GM12878 (cell line): ENCODE measurements around the gene COX6A1. TPM values are rescaled to one million over a fixed set of nuclear protein-coding genes. Genes with fewer than 3 reads are reported as not detected.

Source experiments
- CBFB ChIP-seq: IDR thresholded peaks from 2 replicates; pipeline ENCODE4 v1.6.1; 2016; ENCODE audit warnings: antibody characterized with exemption, low read depth
- EP300 ChIP-seq, 2 experiments: fragments of 150-350 bp in 1 of 2; IDR thresholded peaks; 2 replicates each; pipeline ENCODE4 v1.6.1; 2011 to 2012; ENCODE audit warnings: low read depth in 2 of 2, low read length in 2 of 2, borderline replicate concordance in 1 of 2, improper control_type of control experiment in 1 of 2, inconsistent platforms in 1 of 2; ENCODE audit not compliant: control insufficient read depth in 1 of 2
- MEF2A ChIP-seq: IDR thresholded peaks from 2 replicates; pipeline ENCODE4 v1.6.1; 2011; ENCODE audit warnings: low read depth, mild to moderate bottlenecking, low read length, moderate library complexity; ENCODE audit not compliant: insufficient read depth
- MEF2B ChIP-seq: fragments of 450-650 bp; IDR thresholded peaks from 2 replicates; pipeline ENCODE4 v1.6.1; 2018; ENCODE audit warnings: mild to moderate bottlenecking, moderate library complexity; ENCODE audit not compliant: partially characterized antibody, poor library complexity, severe bottlenecking
- POU2F2 ChIP-seq: IDR thresholded peaks from 3 replicates; pipeline ENCODE4 v1.6.1; 2011; ENCODE audit warnings: low read depth, mild to moderate bottlenecking, low read length, borderline replicate concordance
- SREBF2 ChIP-seq: IDR thresholded peaks from 2 replicates; pipeline ENCODE4 v1.6.1; 2012; ENCODE audit warnings: mild to moderate bottlenecking, low read length
- ZNF622 ChIP-seq: fragments of 450-650 bp; IDR thresholded peaks from 2 replicates; pipeline ENCODE4 v1.6.1; 2017; ENCODE audit warnings: mild to moderate bottlenecking, inconsistent platforms
- polyA plus RNA-seq, 11 experiments: library from polyadenylated mRNA; depleted of rRNA in 4 of 11; unstranded in 6 of 11; stranded (reverse) in 5 of 11; fragments of >200 nt; fragmentation: Nextera tagmentation in 4 of 11; fragmentation: Illumina TruSeq in 1 of 11; extraction: Ambion mirVana in 4 of 11; extraction: Trizol in 1 of 11; gene quantifications; 1 replicate in 1 of 11; 2 replicates in 10 of 11; pipeline versions ENCODE4 v1.2.1 to v1.2.3, GENCODE V29; 2011 to 2016; ENCODE audit warnings: inconsistent platforms in 2 of 11, missing spikeins in 2 of 11, low read depth in 1 of 11
- total RNA-seq, 4 experiments: library from RNA; depleted of rRNA in 3 of 4; stranded (reverse); fragments of >200 nt in 3 of 4; fragmentation: Illumina TruSeq in 1 of 4; extraction: Trizol in 1 of 4; gene quantifications; 2 replicates each; pipeline versions ENCODE4 v1.2.1 to v1.2.3, GENCODE V29; 2013 to 2021
- TF ChIP-seq, protein P1 (sequence below): fragments of 450-650 bp; IDR thresholded peaks from 2 replicates; pipeline ENCODE4 v1.6.1; 2017; ENCODE audit warnings: mild to moderate bottlenecking, moderate library complexity
- TF ChIP-seq, protein P2 (sequence below): fragments of 450-650 bp; IDR thresholded peaks from 2 replicates; pipeline ENCODE4 v1.6.1; 2018; ENCODE audit warnings: mild to moderate bottlenecking, low read depth, moderate library complexity; ENCODE audit not compliant: partially characterized antibody

The COX6A1 gene
- total and polyA plus RNA-seq, 10 of the 15 experiments (the other 5 are each of a cell fraction or from before 2014, with no cell fraction given), result 408 to 2,723 (median 1,019) TPM

DNA sequence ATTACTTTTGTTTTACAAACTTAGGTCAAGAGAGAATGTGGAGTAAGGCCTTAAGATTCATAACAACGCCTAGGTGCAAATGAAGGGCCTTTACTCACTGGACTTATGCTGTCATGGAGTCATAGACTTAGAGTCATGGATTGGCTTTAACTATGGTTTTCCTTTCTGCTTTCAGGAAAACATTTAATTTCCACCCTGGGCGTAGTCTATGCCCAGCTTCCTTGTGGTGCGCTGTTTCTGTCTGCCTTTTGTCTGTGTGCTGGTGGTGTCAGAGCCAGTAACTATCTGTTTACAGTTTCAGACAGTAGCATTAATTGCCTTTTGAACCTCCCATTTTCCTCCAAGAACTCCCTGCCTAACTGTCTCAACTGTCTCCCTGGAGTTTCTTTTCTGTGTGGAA is 31.8 kb upstream of the COX6A1 start (continued):
- TF ChIP-seq, protein P1, sequence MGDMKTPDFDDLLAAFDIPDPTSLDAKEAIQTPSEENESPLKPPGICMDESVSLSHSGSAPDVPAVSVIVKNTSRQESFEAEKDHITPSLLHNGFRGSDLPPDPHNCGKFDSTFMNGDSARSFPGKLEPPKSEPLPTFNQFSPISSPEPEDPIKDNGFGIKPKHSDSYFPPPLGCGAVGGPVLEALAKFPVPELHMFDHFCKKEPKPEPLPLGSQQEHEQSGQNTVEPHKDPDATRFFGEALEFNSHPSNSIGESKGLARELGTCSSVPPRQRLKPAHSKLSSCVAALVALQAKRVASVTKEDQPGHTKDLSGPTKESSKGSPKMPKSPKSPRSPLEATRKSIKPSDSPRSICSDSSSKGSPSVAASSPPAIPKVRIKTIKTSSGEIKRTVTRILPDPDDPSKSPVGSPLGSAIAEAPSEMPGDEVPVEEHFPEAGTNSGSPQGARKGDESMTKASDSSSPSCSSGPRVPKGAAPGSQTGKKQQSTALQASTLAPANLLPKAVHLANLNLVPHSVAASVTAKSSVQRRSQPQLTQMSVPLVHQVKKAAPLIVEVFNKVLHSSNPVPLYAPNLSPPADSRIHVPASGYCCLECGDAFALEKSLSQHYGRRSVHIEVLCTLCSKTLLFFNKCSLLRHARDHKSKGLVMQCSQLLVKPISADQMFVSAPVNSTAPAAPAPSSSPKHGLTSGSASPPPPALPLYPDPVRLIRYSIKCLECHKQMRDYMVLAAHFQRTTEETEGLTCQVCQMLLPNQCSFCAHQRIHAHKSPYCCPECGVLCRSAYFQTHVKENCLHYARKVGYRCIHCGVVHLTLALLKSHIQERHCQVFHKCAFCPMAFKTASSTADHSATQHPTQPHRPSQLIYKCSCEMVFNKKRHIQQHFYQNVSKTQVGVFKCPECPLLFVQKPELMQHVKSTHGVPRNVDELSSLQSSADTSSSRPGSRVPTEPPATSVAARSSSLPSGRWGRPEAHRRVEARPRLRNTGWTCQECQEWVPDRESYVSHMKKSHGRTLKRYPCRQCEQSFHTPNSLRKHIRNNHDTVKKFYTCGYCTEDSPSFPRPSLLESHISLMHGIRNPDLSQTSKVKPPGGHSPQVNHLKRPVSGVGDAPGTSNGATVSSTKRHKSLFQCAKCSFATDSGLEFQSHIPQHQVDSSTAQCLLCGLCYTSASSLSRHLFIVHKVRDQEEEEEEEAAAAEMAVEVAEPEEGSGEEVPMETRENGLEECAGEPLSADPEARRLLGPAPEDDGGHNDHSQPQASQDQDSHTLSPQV, result no peak
- TF ChIP-seq, protein P2, sequence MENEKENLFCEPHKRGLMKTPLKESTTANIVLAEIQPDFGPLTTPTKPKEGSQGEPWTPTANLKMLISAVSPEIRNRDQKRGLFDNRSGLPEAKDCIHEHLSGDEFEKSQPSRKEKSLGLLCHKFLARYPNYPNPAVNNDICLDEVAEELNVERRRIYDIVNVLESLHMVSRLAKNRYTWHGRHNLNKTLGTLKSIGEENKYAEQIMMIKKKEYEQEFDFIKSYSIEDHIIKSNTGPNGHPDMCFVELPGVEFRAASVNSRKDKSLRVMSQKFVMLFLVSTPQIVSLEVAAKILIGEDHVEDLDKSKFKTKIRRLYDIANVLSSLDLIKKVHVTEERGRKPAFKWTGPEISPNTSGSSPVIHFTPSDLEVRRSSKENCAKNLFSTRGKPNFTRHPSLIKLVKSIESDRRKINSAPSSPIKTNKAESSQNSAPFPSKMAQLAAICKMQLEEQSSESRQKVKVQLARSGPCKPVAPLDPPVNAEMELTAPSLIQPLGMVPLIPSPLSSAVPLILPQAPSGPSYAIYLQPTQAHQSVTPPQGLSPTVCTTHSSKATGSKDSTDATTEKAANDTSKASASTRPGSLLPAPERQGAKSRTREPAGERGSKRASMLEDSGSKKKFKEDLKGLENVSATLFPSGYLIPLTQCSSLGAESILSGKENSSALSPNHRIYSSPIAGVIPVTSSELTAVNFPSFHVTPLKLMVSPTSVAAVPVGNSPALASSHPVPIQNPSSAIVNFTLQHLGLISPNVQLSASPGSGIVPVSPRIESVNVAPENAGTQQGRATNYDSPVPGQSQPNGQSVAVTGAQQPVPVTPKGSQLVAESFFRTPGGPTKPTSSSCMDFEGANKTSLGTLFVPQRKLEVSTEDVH, result no peak
- TF ChIP-seq POU2F2, result no peak
- no peak for TF ChIP-seq ZNF622
- no peak for TF ChIP-seq MEF2A
- no peak for TF ChIP-seq SREBF2
- TF ChIP-seq MEF2B, result no peak
- no peak for TF ChIP-seq EP300 (IDR thresholded peaks at IDR 0.05; ENCODE audit: borderline replicate concordance in 1 of 2, control insufficient read depth in 1 of 2, low read depth in 2 of 2, low read length in 2 of 2)
- no peak for TF ChIP-seq CBFB
- TF ChIP-seq, all 136 proteins: peak for 0
